Ovary (tissue), 9 donors: ENCODE measurements around the gene CGNL1. TPM values are rescaled to one million over a fixed set of nuclear protein-coding genes. Genes with fewer than 3 reads are reported as not detected.

ENCODE experiments used
- DNase-seq, 5 donors: peaks; one replicate each; pipeline ENCODE4 v3.0.0-alpha.2; 2019 to 2020
- H3K27ac ChIP-seq, 2 donors: fragments of 200-600 bp; one replicate each; pipeline versions ENCODE4 v1.5.1 to v1.8.0; 2019 to 2022
- H3K27me3 ChIP-seq: fragments of 200-600 bp; one replicate; pipeline ENCODE4 v1.8.0; 2022
- H3K36me3 ChIP-seq: fragments of 200-600 bp; sonication (generic); one replicate; pipeline ENCODE4 v1.5.1; 2019
- H3K4me1 ChIP-seq: one replicate; pipeline ENCODE4 v1.8.1; 2013; ENCODE audit warnings: mild to moderate bottlenecking, moderate library complexity; ENCODE audit not compliant: insufficient read depth
- H3K4me3 ChIP-seq: fragments of 200-600 bp; sonication (generic); one replicate; pipeline ENCODE4 v1.5.1; 2017
- H3K9me3 ChIP-seq, 2 donors: fragments of 200-600 bp in 1 of 2; sonication (generic) in 1 of 2; one replicate each; pipeline versions ENCODE4 v1.5.1 to v1.8.1; 2013 to 2019; ENCODE audit warnings: mild to moderate bottlenecking in 1 of 2, moderate library complexity in 1 of 2
- EP300 ChIP-seq: sonication (generic); formaldehyde crosslinking; IDR thresholded peaks from one replicate; pipeline ENCODE4 v1.6.1; 2017; ENCODE audit warnings: antibody characterized with exemption
- POLR2A ChIP-seq: fragments of 450-650 bp; IDR thresholded peaks from one replicate; pipeline ENCODE4 v1.6.1; 2017; ENCODE audit warnings: antibody characterized with exemption, mild to moderate bottlenecking, moderate library complexity
- WGBS, 3 donors: extraction: QIAGEN DNeasy Blood & Tissue Kit in 1 of 3; methylation state at CpG; one replicate each; pipeline versions ENCODE4 v1.1.5 to v1.1.7; 2013 to 2017; 5-methylcytosine and 5-hydroxymethylcytosine counted together
- intact Hi-C, 4 donors: fragments of 100-400 bp; cut with DNase I; formaldehyde crosslinking; loops; one replicate each; pipeline versions ENCODE4 v1.11.0 to v1.15.1; 2022 to 2023
- polyA plus RNA-seq, 2 donors: library from polyadenylated mRNA; stranded (reverse); fragments of 200-250 nt in 1 of 2; fragments of 350-450 nt in 1 of 2; fragmentation: Illumina TruSeq in 1 of 2; extraction: RNeasy Lipid Tissue Mini Kit (QIAGEN cat#74804) in 1 of 2; gene quantifications; one replicate each; pipeline ENCODE4 v1.2.3, GENCODE V29; 2013 to 2014
- total RNA-seq, 7 donors: library from RNA; depleted of rRNA in 2 of 7; stranded (reverse); fragments of >200 nt in 2 of 7; fragmentation: NEBNext Ultra II Directional in 3 of 7; extraction: Animal tissue kit (Norgen Biotek cat#: 25700) in 3 of 7; gene quantifications; one replicate each; pipeline versions ENCODE4 v1.1.0 to v1.2.4, GENCODE V29; 2016 to 2023
- TF ChIP-seq, protein P1 (sequence below), 3 donors: fragments of 450-650 bp in 2 of 3; fragments of 200-600 bp in 1 of 3; IDR thresholded peaks; one replicate each; pipeline versions ENCODE4 v1.5.1 to v1.8.0; 2016 to 2022; ENCODE audit warnings: antibody characterized with exemption in 3 of 3, mild to moderate bottlenecking in 1 of 3
- donor health status: DM: no; HTN: no; CAD: no; lungs with moderate emphysema.
- donor health status: DM: no; HTN: no; CAD: no.
- donor health status: Bipolar disorder and iron deficiency.
- donor health status: DM: yes; HTN: yes; CAD: no.
- donor health status: DM: no; HTN: no; CAD: no.
- donor health status: DM: yes; HTN: yes; CAD: no.

Gene CGNL1
- total and polyA plus RNA-seq, 9 donors: 7.8 to 26.1 (median 13.6) TPM

DNA sequence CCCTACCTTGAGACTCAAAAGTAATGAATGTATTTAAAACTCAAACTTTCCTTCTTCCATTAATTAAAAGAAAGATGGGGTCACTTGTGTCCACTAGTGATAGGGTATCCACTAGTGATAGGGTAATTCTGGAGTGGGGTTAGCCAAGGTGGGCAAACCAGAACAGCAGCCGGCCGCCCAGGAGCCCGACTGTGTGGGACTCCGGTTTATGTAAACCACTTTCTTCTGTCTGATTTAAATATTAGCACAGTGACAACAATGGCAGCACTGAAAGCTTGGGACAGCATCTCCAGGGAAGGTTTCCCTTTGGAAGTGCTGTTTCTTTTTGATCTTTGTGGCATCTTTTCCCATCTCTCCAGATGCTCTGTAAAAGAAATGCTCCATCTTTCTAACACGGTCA is 216.1 kb downstream of the CGNL1 start:
- H3K9me3 ChIP-seq: no peaks in the 10 kb centered on the region
- intact Hi-C loops: no loop called here
- no peaks in the 10 kb centered on the region for H3K27me3 ChIP-seq
- peaks cover 18% of the 10 kb centered on the region for H3K4me1 ChIP-seq
- H3K4me3 ChIP-seq: peak overlapping the region; percentile 69
- TF ChIP-seq POLR2A (no peak), EP300 (no peak)
- TF ChIP-seq, protein P1, sequence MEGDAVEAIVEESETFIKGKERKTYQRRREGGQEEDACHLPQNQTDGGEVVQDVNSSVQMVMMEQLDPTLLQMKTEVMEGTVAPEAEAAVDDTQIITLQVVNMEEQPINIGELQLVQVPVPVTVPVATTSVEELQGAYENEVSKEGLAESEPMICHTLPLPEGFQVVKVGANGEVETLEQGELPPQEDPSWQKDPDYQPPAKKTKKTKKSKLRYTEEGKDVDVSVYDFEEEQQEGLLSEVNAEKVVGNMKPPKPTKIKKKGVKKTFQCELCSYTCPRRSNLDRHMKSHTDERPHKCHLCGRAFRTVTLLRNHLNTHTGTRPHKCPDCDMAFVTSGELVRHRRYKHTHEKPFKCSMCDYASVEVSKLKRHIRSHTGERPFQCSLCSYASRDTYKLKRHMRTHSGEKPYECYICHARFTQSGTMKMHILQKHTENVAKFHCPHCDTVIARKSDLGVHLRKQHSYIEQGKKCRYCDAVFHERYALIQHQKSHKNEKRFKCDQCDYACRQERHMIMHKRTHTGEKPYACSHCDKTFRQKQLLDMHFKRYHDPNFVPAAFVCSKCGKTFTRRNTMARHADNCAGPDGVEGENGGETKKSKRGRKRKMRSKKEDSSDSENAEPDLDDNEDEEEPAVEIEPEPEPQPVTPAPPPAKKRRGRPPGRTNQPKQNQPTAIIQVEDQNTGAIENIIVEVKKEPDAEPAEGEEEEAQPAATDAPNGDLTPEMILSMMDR (IDR thresholded peaks at IDR 0.05): no peak
- DNase-seq: no peak
- no peaks in the 10 kb centered on the region for H3K36me3 ChIP-seq
- WGBS, 3 donors: 81 to 94% (median 93%) methylated on average over 5 of the region's 5 CpGs
- H3K27ac ChIP-seq: peak overlapping the region in 1 of 2 donors; percentile 16

DNA sequence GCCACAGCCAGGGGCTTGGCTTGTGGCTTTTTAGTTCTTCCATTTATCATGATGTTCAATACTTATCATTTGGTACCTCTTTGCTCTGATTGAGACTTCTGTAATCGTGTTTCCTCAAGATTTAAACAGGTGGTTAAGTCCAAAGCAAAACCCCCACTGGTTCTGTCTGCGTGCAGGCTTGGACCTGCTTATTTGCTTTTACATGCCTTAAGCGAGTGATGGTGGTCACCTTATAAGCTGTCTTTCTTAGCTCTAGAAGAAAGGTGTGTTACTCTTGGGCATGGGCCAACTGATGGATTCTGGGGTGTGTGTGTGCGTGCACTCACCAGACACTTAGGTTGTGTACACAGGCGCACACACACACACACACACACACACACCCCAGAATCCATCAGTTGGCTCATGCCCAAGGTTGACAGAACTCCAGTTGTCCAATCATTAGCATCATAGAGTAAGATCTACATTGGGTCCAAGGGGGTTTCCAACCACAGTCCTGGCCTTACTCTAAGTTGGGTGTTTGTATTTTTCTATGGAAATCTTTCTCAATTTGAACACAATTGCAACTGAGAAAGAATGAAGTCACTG is 216.6 kb downstream of the CGNL1 start:
- peak overlapping the region; percentile 69 for H3K4me3 ChIP-seq
- TF ChIP-seq POLR2A (no peak), EP300 (no peak)
- TF ChIP-seq, protein P1 (IDR thresholded peaks at IDR 0.05): no peak
- 76 to 95% (median 91%) methylated on average over 5 of the region's 5 CpGs for WGBS, 3 donors
- no peaks in the 10 kb centered on the region for H3K27me3 ChIP-seq
- H3K36me3 ChIP-seq: no peaks in the 10 kb centered on the region
- H3K4me1 ChIP-seq: peaks cover 18% of the 10 kb centered on the region
- H3K9me3 ChIP-seq: no peaks in the 10 kb centered on the region
- no peak overlapping the region for H3K27ac ChIP-seq
- intact Hi-C loops: no loop called here
- no peak for DNase-seq

DNA sequence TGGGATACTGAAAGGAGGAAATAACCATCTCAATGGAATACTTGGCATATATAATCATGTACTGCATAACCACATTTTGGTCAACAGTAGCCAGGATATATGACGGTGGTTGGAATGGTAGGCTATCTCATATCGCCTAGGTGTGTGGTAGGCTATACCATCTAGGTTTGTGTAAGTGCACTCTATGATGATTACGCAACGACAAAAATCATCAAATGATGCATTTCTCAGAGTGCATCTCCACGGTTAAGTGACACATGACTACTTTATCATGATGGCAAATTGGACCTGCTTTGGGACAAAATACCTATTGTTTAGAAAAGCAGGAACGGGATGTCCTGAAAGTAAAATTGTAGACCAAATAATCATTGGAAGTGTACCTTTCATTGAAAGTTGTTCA is 218.2 kb downstream of the CGNL1 start:
- H3K4me1 ChIP-seq: peaks cover 18% of the 10 kb centered on the region
- 96 to 98% (median 97%) methylated on average over 6 of the region's 6 CpGs for WGBS, 3 donors

DNA sequence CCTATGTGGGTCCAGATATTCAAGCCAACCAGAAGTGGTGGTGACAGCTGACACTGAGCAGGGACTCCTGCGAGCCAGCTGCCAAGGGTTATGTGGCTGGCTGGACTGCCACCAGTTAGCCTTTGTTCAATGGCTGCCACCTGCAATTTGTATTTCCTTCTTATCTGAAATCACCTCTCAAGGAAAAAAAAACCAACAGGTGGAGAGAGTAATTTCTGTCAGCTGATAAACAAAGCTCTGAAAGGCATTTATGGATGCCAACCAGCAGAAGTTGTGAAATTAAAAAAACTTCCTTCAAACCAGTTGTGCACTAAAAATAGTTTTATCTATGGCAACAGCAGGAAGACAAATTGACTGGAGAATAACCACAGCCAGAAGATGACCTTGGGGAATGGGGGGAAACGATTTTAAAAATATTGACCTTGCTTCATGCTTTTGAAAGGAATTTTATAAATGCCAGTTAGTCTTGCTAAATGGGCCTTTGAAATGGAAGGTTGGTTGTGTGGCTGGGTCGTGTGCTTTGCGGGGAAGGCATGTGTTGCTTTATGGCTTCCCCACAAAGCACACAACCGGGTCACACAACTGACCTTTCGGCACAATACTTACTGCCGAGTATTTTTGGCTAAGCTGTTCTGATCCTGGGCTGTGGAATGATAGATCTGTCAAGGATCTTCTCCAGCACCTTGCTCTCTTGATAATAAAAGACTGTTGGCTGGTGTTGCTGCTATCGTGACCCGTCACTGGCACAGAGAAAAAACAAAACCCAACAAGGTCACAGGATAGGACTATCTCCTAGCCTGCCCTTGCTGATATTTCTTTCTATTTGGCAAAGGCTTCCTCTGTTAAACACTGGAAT is 218.9 kb downstream of the CGNL1 start:
- Histone ChIP-seq H3K36me3 (no peaks in the 10 kb centered on the region), H3K27me3 (no peaks in the 10 kb centered on the region), H3K4me1 (peaks cover 16% of the 10 kb centered on the region), H3K9me3 (no peaks in the 10 kb centered on the region), H3K27ac (no peak overlapping the region), H3K4me3 (no peak overlapping the region)
- 51 to 66% (median 59%) methylated on average over 9 of the region's 9 CpGs for WGBS, 3 donors
- intact Hi-C loops: no loop called here
- no peak for DNase-seq
- TF ChIP-seq, protein P1 (IDR thresholded peaks at IDR 0.05): no peak
- TF ChIP-seq POLR2A (no peak), EP300 (no peak)

More for the DNA sequence above, 218.2 kb downstream of the CGNL1 start:
- intact Hi-C loops: no loop called here
- no peaks in the 10 kb centered on the region for H3K27me3 ChIP-seq
- H3K9me3 ChIP-seq: no peaks in the 10 kb centered on the region
- DNase-seq: no peak
- TF ChIP-seq EP300 (no peak), POLR2A (no peak)
- TF ChIP-seq, protein P1 (IDR thresholded peaks at IDR 0.05): no peak
- H3K4me3 ChIP-seq: no peak overlapping the region
- no peaks in the 10 kb centered on the region for H3K36me3 ChIP-seq
- no peak overlapping the region for H3K27ac ChIP-seq
